Activated T-cell treated with anti-CD3 and anti-CD28 coated beads, Interleukin-2, amount 50 U/mL, for 72 hours (primary cell): ENCODE data around the gene ATP6AP1. TPM values are rescaled to one million over a fixed set of nuclear protein-coding genes. Genes with fewer than 3 reads are reported as not detected.

Experiments
- ATAC-seq, 2 donors: fragments of 150-1000 bp; cut with Tn5 transposase; replicated peaks in 1 of 2; 2 replicates each; pipeline ENCODE4 v1.10.0; 2021; ENCODE audit warnings: moderate library complexity in 2 of 2, mild to moderate bottlenecking in 1 of 2
- DNase-seq, 2 donors: peaks; one replicate each; pipeline ENCODE4 v3.0.0; 2021 to 2022; ENCODE audit warnings: mixed read lengths in 1 of 2
- H3K27ac Mint-ChIP-seq: one replicate; pipeline ENCODE4 v1.8.0; 2022; ENCODE audit warnings: mild to moderate bottlenecking, moderate library complexity, mixed read lengths
- H3K27me3 Mint-ChIP-seq: one replicate; pipeline ENCODE4 v1.8.0; 2022; ENCODE audit warnings: low read depth, mixed read lengths
- H3K36me3 Mint-ChIP-seq, 2 donors: one replicate each; pipeline ENCODE4 v1.8.0; 2022; ENCODE audit warnings: mixed read lengths in 2 of 2, mild to moderate bottlenecking in 1 of 2; ENCODE audit not compliant: insufficient read depth in 2 of 2
- H3K4me1 Mint-ChIP-seq: one replicate; pipeline ENCODE4 v1.8.0; 2022; ENCODE audit warnings: low read depth, mixed read lengths
- H3K4me3 Mint-ChIP-seq, 2 donors: one replicate each; pipeline ENCODE4 v1.8.0; 2022; ENCODE audit warnings: mild to moderate bottlenecking in 2 of 2, mixed read lengths in 2 of 2, moderate library complexity in 2 of 2
- H3K9me3 Mint-ChIP-seq, 2 donors: one replicate each; pipeline ENCODE4 v1.8.0; 2022; ENCODE audit warnings: mixed read lengths in 2 of 2
- total RNA-seq, 2 donors: library from RNA; stranded (reverse); gene quantifications; one replicate each; pipeline ENCODE4 v1.2.3, GENCODE V29; 2022

Gene ATP6AP1
- total RNA-seq, 2 donors from 2014 or later: 37.0 to 38.7 TPM

GRCh38 chrX:154466907-154467306 is 38.4 kb downstream of the ATP6AP1 start:
- Mint-ChIP-seq H3K4me3 (no peak overlapping the region), H3K9me3 (no peaks in the 10 kb centered on the region)
- ATAC-seq: no peak

DNA sequence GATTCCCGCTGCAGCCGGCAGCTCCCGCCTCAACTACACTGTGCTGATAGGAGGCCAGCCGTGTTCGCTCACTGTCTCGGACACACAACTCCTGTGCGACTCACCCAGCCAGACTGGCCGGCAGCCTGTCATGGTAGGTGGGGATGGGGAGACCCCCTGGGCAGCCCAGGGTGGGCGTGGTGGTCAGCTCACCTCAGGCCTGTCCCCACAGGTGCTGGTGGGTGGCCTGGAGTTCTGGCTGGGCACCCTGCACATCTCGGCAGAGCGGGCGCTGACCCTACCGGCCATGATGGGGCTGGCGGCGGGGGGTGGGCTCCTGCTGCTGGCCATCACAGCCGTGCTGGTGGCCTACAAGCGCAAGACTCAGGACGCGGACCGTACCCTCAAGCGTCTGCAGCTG is 39.1 kb downstream of the ATP6AP1 start:
- H3K36me3 Mint-ChIP-seq: peaks cover 0 to 2% of the 10 kb centered on the region in 2 donors
- H3K27me3 Mint-ChIP-seq: no peaks in the 10 kb centered on the region
- no peak for DNase-seq
- no peak overlapping the region for H3K4me3 Mint-ChIP-seq
- H3K9me3 Mint-ChIP-seq: no peaks in the 10 kb centered on the region
- H3K27ac Mint-ChIP-seq: no peak overlapping the region
- no peak for ATAC-seq
- no peaks in the 10 kb centered on the region for H3K4me1 Mint-ChIP-seq

More at GRCh38 chrX:154466907-154467306, 38.4 kb downstream of the ATP6AP1 start:
- peaks cover 0 to 2% of the 10 kb centered on the region in 2 donors for H3K36me3 Mint-ChIP-seq
- H3K4me1 Mint-ChIP-seq: no peaks in the 10 kb centered on the region
- no peak for DNase-seq
- no peaks in the 10 kb centered on the region for H3K27me3 Mint-ChIP-seq
- H3K27ac Mint-ChIP-seq: no peak overlapping the region

- Mint-ChIP-seq H3K4me1 (no peaks in the 10 kb centered on the region), H3K4me3 (no peak overlapping the region), H3K27me3 (no peaks in the 10 kb centered on the region), H3K27ac (no peak overlapping the region), H3K36me3 (peaks cover 0 to 2% of the 10 kb centered on the region in 2 donors), H3K9me3 (no peaks in the 10 kb centered on the region)
- no peak for ATAC-seq
- no peak for DNase-seq
Measured at GRCh38 chrX:154468217-154468616, 39.7 kb downstream of the ATP6AP1 start.

GRCh38 chrX:154469114-154469513 is 40.6 kb downstream of the ATP6AP1 start:
- H3K9me3 Mint-ChIP-seq: no peaks in the 10 kb centered on the region
- DNase-seq: no peak
- H3K4me3 Mint-ChIP-seq: no peak overlapping the region
- H3K27ac Mint-ChIP-seq: no peak overlapping the region
- no peaks in the 10 kb centered on the region for H3K4me1 Mint-ChIP-seq
- ATAC-seq: no peak
- H3K27me3 Mint-ChIP-seq: no peaks in the 10 kb centered on the region
- H3K36me3 Mint-ChIP-seq: peaks cover 0 to 2% of the 10 kb centered on the region in 2 donors

GRCh38 chrX:154469880-154470279 is 41.4 kb downstream of the ATP6AP1 start:
- Mint-ChIP-seq H3K27me3 (no peaks in the 10 kb centered on the region), H3K36me3 (peaks cover 0 to 2% of the 10 kb centered on the region in 2 donors), H3K9me3 (no peaks in the 10 kb centered on the region), H3K4me3 (no peak overlapping the region), H3K4me1 (no peaks in the 10 kb centered on the region), H3K27ac (no peak overlapping the region)
- no peak for ATAC-seq
- DNase-seq: no peak

GRCh38 chrX:154470434-154470833 is 42.0 kb downstream of the ATP6AP1 start:
- no peak for ATAC-seq
- Mint-ChIP-seq H3K4me3 (no peak overlapping the region), H3K36me3 (peaks cover 0 to 2% of the 10 kb centered on the region in 2 donors), H3K27ac (no peak overlapping the region), H3K27me3 (no peaks in the 10 kb centered on the region), H3K4me1 (no peaks in the 10 kb centered on the region), H3K9me3 (no peaks in the 10 kb centered on the region)
- no peak for DNase-seq

DNA sequence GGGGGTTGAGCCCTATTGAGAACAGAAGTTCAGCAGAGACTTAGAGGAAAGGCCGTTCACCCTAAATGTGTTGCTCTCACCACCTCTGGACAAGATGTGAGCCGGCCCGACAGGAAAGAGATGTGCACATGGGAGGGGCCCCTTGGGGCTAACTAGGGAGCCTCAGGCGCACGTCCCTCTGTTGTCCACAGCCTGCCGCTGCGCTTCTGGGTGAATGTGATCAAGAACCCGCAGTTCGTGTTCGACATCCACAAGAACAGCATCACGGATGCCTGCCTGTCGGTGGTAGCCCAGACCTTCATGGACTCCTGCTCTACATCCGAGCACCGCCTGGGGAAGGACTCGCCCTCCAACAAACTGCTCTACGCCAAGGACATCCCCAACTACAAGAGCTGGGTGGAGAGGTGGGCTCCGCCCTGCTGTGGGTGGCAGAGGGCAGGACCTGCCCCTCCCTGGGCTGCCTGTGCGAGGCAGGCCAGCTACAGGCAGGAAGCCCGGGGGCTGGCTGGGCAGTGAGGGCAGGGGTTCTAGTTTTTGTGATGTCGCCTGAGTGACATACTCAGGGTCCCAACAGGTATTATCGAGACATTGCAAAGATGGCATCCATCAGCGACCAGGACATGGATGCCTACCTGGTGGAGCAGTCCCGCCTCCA is 42.6 kb downstream of the ATP6AP1 start:
- Mint-ChIP-seq H3K4me1 (no peaks in the 10 kb centered on the region), H3K9me3 (no peaks in the 10 kb centered on the region), H3K27ac (no peak overlapping the region), H3K27me3 (no peaks in the 10 kb centered on the region), H3K36me3 (peaks cover 0 to 2% of the 10 kb centered on the region in 2 donors), H3K4me3 (no peak overlapping the region)
- DNase-seq (no peak), ATAC-seq (no peak)

GRCh38 chrX:154471839-154472684 is 43.6 kb downstream of the ATP6AP1 start:
- H3K4me1 Mint-ChIP-seq: peaks cover 7% of the 10 kb centered on the region
- ATAC-seq (no peak), DNase-seq (no peak)
- H3K9me3 Mint-ChIP-seq: no peaks in the 10 kb centered on the region
- no peak overlapping the region for H3K4me3 Mint-ChIP-seq
- H3K27ac Mint-ChIP-seq: no peak overlapping the region
- no peaks in the 10 kb centered on the region for H3K27me3 Mint-ChIP-seq
- peaks cover 0 to 2% of the 10 kb centered on the region in 2 donors for H3K36me3 Mint-ChIP-seq

DNA sequence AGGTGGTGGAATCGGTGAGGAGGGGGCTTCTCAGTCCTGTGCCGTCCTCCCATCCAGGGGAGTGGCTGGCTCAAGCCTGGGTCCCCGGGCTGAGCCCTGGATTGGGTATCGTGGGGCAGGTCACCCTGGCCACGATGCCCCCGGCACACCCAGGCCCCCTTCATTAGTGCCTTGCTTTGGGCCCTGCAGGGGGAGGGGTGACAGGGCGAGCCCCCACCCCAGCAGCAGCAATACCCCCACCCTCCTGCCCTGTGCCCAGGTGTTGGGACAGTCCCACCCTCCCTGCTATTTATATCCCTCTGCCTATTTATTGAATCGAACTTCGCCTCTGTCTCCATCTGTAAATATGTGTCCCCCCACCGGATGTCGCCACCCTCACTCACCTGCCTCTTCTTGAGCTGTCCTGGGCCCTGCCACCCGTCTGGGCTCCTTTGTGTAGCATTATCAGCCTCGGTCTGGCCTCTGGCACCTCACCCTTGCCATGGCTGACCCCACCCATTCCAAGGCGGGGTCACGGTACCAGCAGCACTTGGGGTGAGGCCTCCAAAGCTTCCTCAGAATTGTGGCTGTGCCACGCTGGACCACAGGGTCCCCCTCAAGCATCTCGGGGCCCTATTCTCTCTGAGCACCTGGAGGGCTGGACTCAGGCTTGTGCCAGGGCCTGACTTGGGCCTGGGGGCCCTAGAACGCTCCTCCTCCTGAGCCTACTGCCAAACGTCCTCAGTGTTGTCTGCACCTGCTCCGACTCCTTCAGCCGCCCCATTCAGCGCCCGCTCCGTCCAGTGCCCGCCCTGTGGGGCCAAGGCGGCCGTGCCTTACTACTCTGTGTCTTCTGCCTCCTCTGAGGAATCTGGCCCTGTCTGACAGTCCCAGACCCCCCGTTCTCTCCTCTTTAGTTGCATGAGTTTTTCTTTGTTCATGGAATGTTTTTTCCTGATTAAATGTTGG is 44.5 kb downstream of the ATP6AP1 start:
- ATAC-seq (peak in 1 of 2 donors; percentile 13), DNase-seq (no peak)
- Mint-ChIP-seq H3K9me3 (no peaks in the 10 kb centered on the region), H3K27ac (no peak overlapping the region), H3K4me3 (no peak overlapping the region), H3K36me3 (peaks cover 0 to 2% of the 10 kb centered on the region in 2 donors), H3K27me3 (no peaks in the 10 kb centered on the region), H3K4me1 (peaks cover 7% of the 10 kb centered on the region)

GRCh38 chrX:154473683-154474082 is 45.2 kb downstream of the ATP6AP1 start:
- Mint-ChIP-seq H3K4me1 (peaks cover 7% of the 10 kb centered on the region), H3K27ac (no peak overlapping the region), H3K9me3 (no peaks in the 10 kb centered on the region), H3K27me3 (no peaks in the 10 kb centered on the region), H3K36me3 (peaks cover 0 to 2% of the 10 kb centered on the region in 2 donors), H3K4me3 (no peak overlapping the region)
- ATAC-seq (no peak), DNase-seq (no peak)

DNA sequence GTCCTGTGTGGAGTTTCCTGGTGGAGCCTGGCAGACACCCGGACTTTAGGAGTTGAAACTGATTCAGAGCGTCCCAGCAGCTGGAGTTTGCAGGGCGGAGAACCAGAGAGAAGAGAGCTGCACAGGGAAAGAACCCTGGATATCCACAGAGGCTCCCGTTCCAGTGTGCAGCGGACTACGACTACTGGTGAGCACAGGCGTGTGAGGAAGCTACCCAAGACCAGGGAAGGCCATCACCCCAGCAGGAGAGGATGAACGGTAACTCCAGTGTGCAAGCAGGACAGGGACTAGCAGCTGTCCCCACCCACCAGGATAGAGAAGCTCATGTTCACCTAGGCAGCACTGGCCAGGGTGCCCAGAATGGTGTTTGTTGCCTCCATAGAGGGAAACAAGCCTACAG is 48.3 kb downstream of the ATP6AP1 start:
- peaks cover 13% of the 10 kb centered on the region for H3K4me1 Mint-ChIP-seq
- H3K4me3 Mint-ChIP-seq: peak overlapping the region in 1 of 2 donors; percentile 13
- no peak overlapping the region for H3K27ac Mint-ChIP-seq

DNA sequence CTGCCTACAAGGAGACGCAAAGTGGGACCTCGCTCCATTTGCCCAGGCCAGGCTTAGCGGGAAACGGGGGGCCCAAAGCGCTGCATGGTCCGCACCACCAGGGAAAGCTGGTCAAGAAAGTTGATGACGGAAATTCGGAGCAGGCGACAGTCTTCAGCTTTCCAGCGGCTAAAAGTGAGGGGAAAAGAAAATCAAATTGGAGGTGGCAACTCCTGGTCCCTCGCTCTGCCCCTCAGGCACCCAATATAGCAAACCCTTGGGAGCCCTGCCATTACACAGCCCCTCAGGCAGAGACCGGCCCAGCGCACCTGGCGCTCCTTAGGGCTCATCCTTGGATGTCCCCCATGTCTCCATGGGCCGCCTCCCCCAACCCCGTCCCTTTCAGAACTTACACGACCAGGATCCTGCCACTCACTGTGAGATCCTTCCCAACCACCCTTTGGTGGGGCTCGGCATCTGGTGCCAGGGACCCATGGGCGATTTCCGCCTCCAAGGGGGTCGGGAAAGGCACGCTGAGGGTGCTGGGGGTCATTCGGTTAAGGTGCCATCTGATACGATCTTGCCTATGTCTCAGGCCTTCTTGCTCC is 49.5 kb downstream of the ATP6AP1 start:
- Mint-ChIP-seq H3K27ac (peak overlapping the region; percentile 79), H3K4me3 (peak overlapping the region; percentile 83 to 87), H3K9me3 (no peaks in the 10 kb centered on the region), H3K4me1 (peaks cover 13% of the 10 kb centered on the region), H3K27me3 (no peaks in the 10 kb centered on the region), H3K36me3 (no peaks in the 10 kb centered on the region)
- DNase-seq (no peak), ATAC-seq (no peak)

More for the DNA sequence above, 48.3 kb downstream of the ATP6AP1 start:
- DNase-seq (no peak), ATAC-seq (no peak)
- H3K27me3 Mint-ChIP-seq: no peaks in the 10 kb centered on the region
- H3K9me3 Mint-ChIP-seq: no peaks in the 10 kb centered on the region
- H3K36me3 Mint-ChIP-seq: no peaks in the 10 kb centered on the region
